Thyroid gland (tissue), 4 donors: Measurements from ENCODE around the gene IL22RA1. TPM values are rescaled to one million over a fixed set of nuclear protein-coding genes. Genes with fewer than 3 reads are reported as not detected.

Source experiments
- DNase-seq, 2 donors: peaks; one replicate each; pipeline ENCODE4 v3.0.0-alpha.2; 2019
- H3K27ac ChIP-seq, 3 donors: fragments of 200-600 bp; sonication (generic); 1 replicate in 2 of 3; 2 replicates in 1 of 3; pipeline ENCODE4 v1.5.1; 2016 to 2019; ENCODE audit warnings: mild to moderate bottlenecking in 1 of 3, moderate library complexity in 1 of 3
- H3K27me3 ChIP-seq: fragments of 200-600 bp; sonication (generic); one replicate; pipeline ENCODE4 v1.5.1; 2019
- H3K36me3 ChIP-seq, 2 donors: fragments of 200-600 bp; sonication (generic); one replicate each; pipeline ENCODE4 v1.5.1; 2016 to 2019
- H3K4me1 ChIP-seq, 2 donors: fragments of 200-600 bp; sonication (generic); one replicate each; pipeline ENCODE4 v1.5.1; 2017 to 2019
- H3K4me3 ChIP-seq, 3 donors: fragments of 200-600 bp; sonication (generic); replicated peaks in 1 of 3; 1 replicate in 2 of 3; 2 replicates in 1 of 3; pipeline ENCODE4 v1.5.1; 2016; ENCODE audit warnings: mild to moderate bottlenecking in 1 of 3
- H3K9me3 ChIP-seq: fragments of 200-600 bp; sonication (generic); one replicate; pipeline ENCODE4 v1.5.1; 2017
- CTCF ChIP-seq, 6 experiments: fragments of 200-600 bp in 3 of 6; fragments of 450-650 bp in 3 of 6; sonication (generic) in 3 of 6; IDR thresholded peaks; one replicate each; pipeline ENCODE4 v1.5.1; 2016 to 2019; ENCODE audit warnings: antibody characterized with exemption in 6 of 6, mild to moderate bottlenecking in 2 of 6, inconsistent platforms in 1 of 6, moderate library complexity in 1 of 6
- POLR2A ChIP-seq, 2 donors: fragments of 450-650 bp; IDR thresholded peaks; one replicate each; pipeline ENCODE4 v1.6.1; 2017; ENCODE audit warnings: antibody characterized with exemption in 2 of 2, mild to moderate bottlenecking in 2 of 2, moderate library complexity in 1 of 2
- WGBS, 2 donors: methylation state at CpG; one replicate each; pipeline ENCODE4 v1.1.5; 2017; 5-methylcytosine and 5-hydroxymethylcytosine counted together
- intact Hi-C: fragments of 100-400 bp; cut with DNase I; formaldehyde crosslinking; loops from one replicate; pipeline ENCODE4 v1.15.1; 2023
- total RNA-seq, 4 donors: library from RNA; depleted of rRNA; stranded (reverse); fragments of >200 nt; gene quantifications; one replicate each; pipeline ENCODE4 v1.2.3, GENCODE V29; 2016

Gene IL22RA1
- total RNA-seq, 4 donors from 2014 or later = 1.1 TPM; not detected in 3

- no peak for TF ChIP-seq POLR2A (IDR thresholded peaks at IDR 0.05)
- no peak for TF ChIP-seq CTCF (IDR thresholded peaks at IDR 0.05)
- intact Hi-C loops = no loop called here
- Histone ChIP-seq H3K27me3 (no peaks in the 10 kb centered on the region), H3K4me3 (no peak overlapping the region), H3K27ac (no peak overlapping the region), H3K36me3 (no peaks in the 10 kb centered on the region), H3K4me1 (peaks cover 0 to 12% of the 10 kb centered on the region in 2 donors), H3K9me3 (no peaks in the 10 kb centered on the region)
- WGBS, 2 donors = 93 to 94% methylated on average over 10 of the region's 10 CpGs
- no peak for DNase-seq
These were observed 1.5 kb downstream of the IL22RA1 start for GRCh38 chr1:24141311-24141997.

- DNase-seq = no peak
- TF ChIP-seq CTCF (IDR thresholded peaks at IDR 0.05) = no peak
- no peak for TF ChIP-seq POLR2A (IDR thresholded peaks at IDR 0.05)
- intact Hi-C loops = no loop called here
- H3K4me1 ChIP-seq = peaks cover 0 to 12% of the 10 kb centered on the region in 2 donors
- no peak overlapping the region for H3K4me3 ChIP-seq
- no peaks in the 10 kb centered on the region for H3K36me3 ChIP-seq
- H3K27me3 ChIP-seq = no peaks in the 10 kb centered on the region
- no peak overlapping the region for H3K27ac ChIP-seq
- H3K9me3 ChIP-seq = no peaks in the 10 kb centered on the region
- 93 to 94% methylated on average over 9 to 17 of the region's 17 CpGs for WGBS, 2 donors
These were observed 2.2 kb downstream of the IL22RA1 start for GRCh38 chr1:24140741-24141181.

- Histone ChIP-seq H3K27me3 (no peaks in the 10 kb centered on the region), H3K4me1 (peaks cover 0 to 13% of the 10 kb centered on the region in 2 donors), H3K27ac (no peak overlapping the region), H3K36me3 (no peaks in the 10 kb centered on the region), H3K9me3 (no peaks in the 10 kb centered on the region), H3K4me3 (no peak overlapping the region)
- 90 to 93% methylated on average over 11 of the region's 11 CpGs for whole genome bisulfite sequencing, 2 donors
- no peak for TF ChIP-seq CTCF (IDR thresholded peaks at IDR 0.05)
- TF ChIP-seq POLR2A (IDR thresholded peaks at IDR 0.05) = no peak
- intact Hi-C loops = no loop called here
- no peak for DNase-seq
These were observed 3.0 kb downstream of the IL22RA1 start for GRCh38 chr1:24139841-24140425.

GRCh38 chr1:24139222-24139489 lies 3.8 kb downstream of the IL22RA1 start:
- H3K27me3 ChIP-seq = no peaks in the 10 kb centered on the region
- intact Hi-C loops = no loop called here
- no peak overlapping the region for H3K27ac ChIP-seq
- no peaks in the 10 kb centered on the region for H3K9me3 ChIP-seq
- no peak for TF ChIP-seq CTCF (IDR thresholded peaks at IDR 0.05)
- TF ChIP-seq POLR2A (IDR thresholded peaks at IDR 0.05) = no peak
- WGBS, 2 donors = 75 to 85% methylated on average over 2 of the region's 2 CpGs
- H3K36me3 ChIP-seq = no peaks in the 10 kb centered on the region
- H3K4me1 ChIP-seq = peaks cover 1 to 19% of the 10 kb centered on the region in 2 donors
- no peak for DNase-seq
- no peak overlapping the region for H3K4me3 ChIP-seq

- Histone ChIP-seq H3K36me3 (no peaks in the 10 kb centered on the region), H3K4me1 (peaks cover 6 to 22% of the 10 kb centered on the region in 2 donors), H3K4me3 (no peak overlapping the region), H3K27ac (no peak overlapping the region), H3K9me3 (no peaks in the 10 kb centered on the region), H3K27me3 (no peaks in the 10 kb centered on the region)
- 51 to 56% methylated on average over 12 to 13 of the region's 13 CpGs for WGBS, 2 donors
- DNase-seq = no peak
- intact Hi-C loops = no loop called here
- TF ChIP-seq POLR2A (IDR thresholded peaks at IDR 0.05) = no peak
These were observed 4.3 kb downstream of the IL22RA1 start for GRCh38 chr1:24138476-24139221.
